ENCODE measurements around the gene TMEM120B. TPM values are rescaled to one million over a fixed set of nuclear protein-coding genes. Genes with fewer than 3 reads are reported as not detected.
A peak's percentile ranks its signal among the peaks of the same experiment; 100 is the strongest.

The TMEM120B gene
- total RNA-seq, 1 donor from 2014 or later, result 17.1 TPM

DNA sequence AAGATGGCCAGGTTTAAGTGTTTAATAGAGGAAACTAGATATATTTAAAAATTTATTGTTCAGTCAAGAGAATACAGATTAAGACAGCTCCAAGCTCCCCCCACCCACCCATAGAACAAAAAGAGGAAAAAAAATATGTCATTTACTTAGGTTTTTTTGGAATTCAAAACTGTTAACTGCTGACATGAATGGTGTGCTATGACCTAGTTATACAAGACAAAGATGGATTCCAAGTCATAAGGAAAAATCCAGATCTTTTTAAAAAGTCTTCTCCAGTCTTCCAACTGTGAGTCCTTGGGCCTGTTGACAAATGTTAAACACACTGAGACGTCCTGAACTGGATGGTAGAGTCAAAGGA lies 89.9 kb downstream of the TMEM120B start:
- H3K27ac ChIP-seq, result peak overlapping the region; percentile 100
- no peak for DNase-seq
- peaks cover 8% of the 10 kb centered on the region for H3K36me3 ChIP-seq
- TF ChIP-seq CTCF (IDR thresholded peaks at IDR 0.05), result no peak
- peak overlapping the region; percentile 71 for H3K4me3 ChIP-seq
- H3K9me3 ChIP-seq, result no peaks in the 10 kb centered on the region
- intact Hi-C loops (cut with DNase I), result no loop called here
- no peak for ATAC-seq
- peaks cover 41% of the 10 kb centered on the region for H3K4me1 ChIP-seq
- H3K27me3 ChIP-seq, result no peaks in the 10 kb centered on the region

DNA sequence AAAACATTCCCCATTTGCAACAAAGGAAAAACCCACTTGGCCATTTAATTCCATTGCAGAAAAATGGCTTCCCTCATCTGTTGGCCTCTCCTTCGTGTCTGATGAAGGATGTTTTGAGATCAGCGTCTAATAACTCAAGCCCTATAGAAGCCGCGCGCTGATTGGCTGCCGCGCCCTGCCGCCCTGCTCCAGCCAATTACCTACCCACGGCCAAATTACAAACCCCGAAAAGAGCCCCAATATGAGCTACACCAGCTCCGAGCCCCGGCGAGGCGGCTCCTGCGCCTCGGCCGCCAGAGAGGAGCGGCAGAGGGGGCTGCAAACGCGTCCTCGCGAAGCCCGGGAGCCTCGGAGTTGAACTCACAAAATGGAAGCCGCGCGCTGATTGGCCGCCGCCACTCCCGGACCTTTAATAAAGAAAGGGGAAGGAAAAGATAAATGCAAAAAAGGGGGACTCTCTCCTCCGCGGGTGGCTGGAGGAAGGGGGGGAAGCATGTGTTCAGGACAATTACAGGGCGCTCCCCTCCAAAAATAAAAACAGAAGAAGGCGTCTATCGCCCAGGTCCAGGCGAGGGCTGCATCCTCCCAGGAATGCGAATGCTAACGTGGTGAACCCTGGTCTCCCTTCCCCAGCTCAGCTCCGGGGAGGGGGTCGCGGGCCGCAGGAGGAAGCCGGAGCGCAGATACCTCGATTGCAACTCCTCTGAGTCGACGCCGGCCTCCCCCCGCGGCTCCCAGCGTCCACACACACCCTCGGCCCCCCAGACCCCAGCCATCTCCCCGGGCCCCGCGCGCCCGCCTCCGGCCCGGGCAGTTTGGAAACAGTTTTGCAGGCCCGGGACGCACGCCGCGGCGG lies 90.5 kb downstream of the TMEM120B start:
- H3K36me3 ChIP-seq, result peaks cover 12% of the 10 kb centered on the region
- H3K27me3 ChIP-seq, result no peaks in the 10 kb centered on the region
- peak overlapping the region; percentile 71 for H3K4me3 ChIP-seq
- ATAC-seq (peak; percentile 49), DNase-seq (peak; percentile 94)
- no peaks in the 10 kb centered on the region for H3K9me3 ChIP-seq
- no peak for TF ChIP-seq CTCF (IDR thresholded peaks at IDR 0.05)
- H3K4me1 ChIP-seq, result peaks cover 35% of the 10 kb centered on the region
- intact Hi-C loops (cut with DNase I), result no loop called here
- H3K27ac ChIP-seq, result peak overlapping the region; percentile 100

GRCh38 chr12:121803861-121804416 lies 91.4 kb downstream of the TMEM120B start, which contains the start of gene SETD1B:
Gene SETD1B, plus strand, starts transcription at chr12:121804009. Its CDS starts 729 bp downstream, at chr12:121804738.
- Histone ChIP-seq H3K4me1 (peaks cover 27% of the 10 kb centered on the region), H3K9me3 (no peaks in the 10 kb centered on the region), H3K27ac (peak within 1 kb of the TSS; percentile 100), H3K36me3 (peaks cover 20% of the 10 kb centered on the region), H3K4me3 (peak within 1 kb of the TSS; percentile 71), H3K27me3 (no peaks in the 10 kb centered on the region)
- intact Hi-C loops (cut with DNase I), result no loop called here
- no peak for TF ChIP-seq CTCF (IDR thresholded peaks at IDR 0.05)
- ATAC-seq (peak; percentile 20), DNase-seq (peak; percentile 83)

GRCh38 chr12:121804417-121805111 lies 92.0 kb downstream of the TMEM120B start:
- Histone ChIP-seq H3K4me1 (peaks cover 22% of the 10 kb centered on the region), H3K4me3 (peak overlapping the region; percentile 71), H3K36me3 (peaks cover 27% of the 10 kb centered on the region), H3K27ac (peak overlapping the region; percentile 100), H3K9me3 (no peaks in the 10 kb centered on the region), H3K27me3 (no peaks in the 10 kb centered on the region)
- ATAC-seq, result no peak
- DNase-seq, result no peak
- intact Hi-C loops (cut with DNase I), result no loop called here
- TF ChIP-seq CTCF (IDR thresholded peaks at IDR 0.05), result no peak

DNA sequence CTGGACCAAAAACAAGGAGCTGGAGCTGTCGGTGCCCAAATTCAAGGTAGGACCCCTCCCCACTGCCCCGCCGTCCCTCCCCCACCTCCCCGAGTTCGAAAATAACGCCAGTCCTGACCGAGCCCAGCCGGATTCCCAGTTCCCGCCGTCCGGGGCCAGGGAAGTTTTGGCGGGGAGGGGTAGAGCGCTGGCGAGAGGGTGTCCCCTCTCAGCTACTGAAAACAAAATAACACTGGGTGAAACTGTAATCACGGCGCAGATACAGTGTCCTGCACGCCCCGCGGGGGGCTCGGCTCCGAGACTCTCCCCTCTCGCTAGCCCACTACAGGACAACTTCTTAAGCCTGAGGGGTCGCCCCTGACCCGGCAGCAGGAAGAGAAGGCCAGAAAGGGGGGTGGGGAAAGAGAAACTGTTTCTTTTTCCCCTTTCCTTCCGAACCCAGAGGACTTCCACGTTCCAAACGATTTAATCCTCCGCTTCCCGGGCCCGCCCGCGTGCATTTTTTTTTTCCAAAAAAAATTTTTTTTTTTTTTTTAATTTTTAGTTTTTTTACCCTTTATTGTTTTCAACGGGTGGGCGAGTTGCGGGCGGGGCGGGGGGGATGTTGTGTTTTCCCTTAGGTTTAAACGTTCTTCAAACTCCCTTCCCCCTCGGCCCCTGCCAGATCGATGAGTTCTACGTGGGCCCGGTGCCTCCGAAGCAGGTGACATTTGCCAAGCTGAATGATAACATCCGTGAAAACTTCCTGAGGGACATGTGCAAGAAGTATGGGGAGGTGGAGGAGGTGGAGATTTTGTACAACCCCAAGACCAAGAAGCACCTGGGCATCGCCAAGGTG lies 92.8 kb downstream of the TMEM120B start:
- no peaks in the 10 kb centered on the region for H3K9me3 ChIP-seq
- intact Hi-C loops (cut with DNase I), result no loop called here
- ATAC-seq (no peak), DNase-seq (no peak)
- H3K27ac ChIP-seq, result peak overlapping the region; percentile 100
- H3K36me3 ChIP-seq, result peaks cover 35% of the 10 kb centered on the region
- peak overlapping the region; percentile 71 for H3K4me3 ChIP-seq
- H3K4me1 ChIP-seq, result peaks cover 25% of the 10 kb centered on the region
- H3K27me3 ChIP-seq, result no peaks in the 10 kb centered on the region
- TF ChIP-seq CTCF (IDR thresholded peaks at IDR 0.05), result no peak
